ENCODE measurements around the gene BCORL1.

Gene BCORL1, protein sequence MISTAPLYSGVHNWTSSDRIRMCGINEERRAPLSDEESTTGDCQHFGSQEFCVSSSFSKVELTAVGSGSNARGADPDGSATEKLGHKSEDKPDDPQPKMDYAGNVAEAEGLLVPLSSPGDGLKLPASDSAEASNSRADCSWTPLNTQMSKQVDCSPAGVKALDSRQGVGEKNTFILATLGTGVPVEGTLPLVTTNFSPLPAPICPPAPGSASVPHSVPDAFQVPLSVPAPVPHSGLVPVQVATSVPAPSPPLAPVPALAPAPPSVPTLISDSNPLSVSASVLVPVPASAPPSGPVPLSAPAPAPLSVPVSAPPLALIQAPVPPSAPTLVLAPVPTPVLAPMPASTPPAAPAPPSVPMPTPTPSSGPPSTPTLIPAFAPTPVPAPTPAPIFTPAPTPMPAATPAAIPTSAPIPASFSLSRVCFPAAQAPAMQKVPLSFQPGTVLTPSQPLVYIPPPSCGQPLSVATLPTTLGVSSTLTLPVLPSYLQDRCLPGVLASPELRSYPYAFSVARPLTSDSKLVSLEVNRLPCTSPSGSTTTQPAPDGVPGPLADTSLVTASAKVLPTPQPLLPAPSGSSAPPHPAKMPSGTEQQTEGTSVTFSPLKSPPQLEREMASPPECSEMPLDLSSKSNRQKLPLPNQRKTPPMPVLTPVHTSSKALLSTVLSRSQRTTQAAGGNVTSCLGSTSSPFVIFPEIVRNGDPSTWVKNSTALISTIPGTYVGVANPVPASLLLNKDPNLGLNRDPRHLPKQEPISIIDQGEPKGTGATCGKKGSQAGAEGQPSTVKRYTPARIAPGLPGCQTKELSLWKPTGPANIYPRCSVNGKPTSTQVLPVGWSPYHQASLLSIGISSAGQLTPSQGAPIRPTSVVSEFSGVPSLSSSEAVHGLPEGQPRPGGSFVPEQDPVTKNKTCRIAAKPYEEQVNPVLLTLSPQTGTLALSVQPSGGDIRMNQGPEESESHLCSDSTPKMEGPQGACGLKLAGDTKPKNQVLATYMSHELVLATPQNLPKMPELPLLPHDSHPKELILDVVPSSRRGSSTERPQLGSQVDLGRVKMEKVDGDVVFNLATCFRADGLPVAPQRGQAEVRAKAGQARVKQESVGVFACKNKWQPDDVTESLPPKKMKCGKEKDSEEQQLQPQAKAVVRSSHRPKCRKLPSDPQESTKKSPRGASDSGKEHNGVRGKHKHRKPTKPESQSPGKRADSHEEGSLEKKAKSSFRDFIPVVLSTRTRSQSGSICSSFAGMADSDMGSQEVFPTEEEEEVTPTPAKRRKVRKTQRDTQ (N-terminal part only)

DNA sequence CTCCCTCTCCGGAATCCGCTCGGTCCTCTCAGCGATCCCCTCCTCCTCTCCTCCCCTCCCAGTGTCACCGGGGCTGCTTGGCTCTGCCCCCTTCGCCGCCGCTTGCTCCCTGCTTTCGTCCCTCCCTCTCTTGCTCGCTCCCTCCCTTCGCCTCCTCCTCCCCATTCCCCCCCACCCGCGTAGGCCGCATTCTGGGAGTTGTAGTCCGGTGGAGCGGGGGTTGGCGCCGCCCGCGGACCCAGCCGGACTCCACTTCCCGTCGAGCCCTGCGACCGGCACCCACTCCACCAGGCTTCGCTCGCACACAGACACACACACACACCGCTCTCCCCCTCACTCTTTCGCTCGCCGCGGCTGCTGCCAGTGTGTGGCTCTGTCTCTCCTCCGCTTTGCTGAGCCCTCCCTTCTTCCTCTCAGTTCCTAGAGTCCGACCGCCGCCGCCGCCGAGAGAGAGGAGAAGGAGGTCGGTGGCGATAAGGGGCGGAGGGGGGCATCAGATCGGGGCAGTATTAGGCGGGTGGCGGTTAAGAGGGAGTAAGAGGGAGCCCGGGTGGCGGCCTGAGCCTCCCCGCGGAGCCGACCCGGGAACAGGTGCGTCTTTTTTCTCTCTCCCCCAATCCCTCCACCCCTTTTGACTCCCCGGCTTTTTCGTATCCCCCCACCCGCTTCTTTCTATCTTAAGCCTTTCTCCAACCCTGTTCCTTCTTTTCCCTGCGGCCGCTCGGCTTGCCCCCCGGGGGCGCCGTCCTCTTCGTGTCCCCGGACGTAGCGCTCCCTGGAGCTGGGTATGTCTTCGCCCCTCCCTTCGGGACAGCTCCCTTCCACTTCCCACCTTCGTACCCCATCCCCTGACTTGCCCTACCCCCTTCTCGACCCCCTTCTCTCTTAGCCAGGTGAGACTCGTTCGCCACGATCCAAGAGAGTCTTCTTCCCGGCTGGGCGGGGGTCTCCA, at the start of gene BCORL1:
Gene BCORL1, plus strand, starts transcription at position 336 of the 952 bp plus-strand sequence. CDS start 22,597 bp downstream, outside the sequence.
- DNase-seq = peak; percentile 92

DNA sequence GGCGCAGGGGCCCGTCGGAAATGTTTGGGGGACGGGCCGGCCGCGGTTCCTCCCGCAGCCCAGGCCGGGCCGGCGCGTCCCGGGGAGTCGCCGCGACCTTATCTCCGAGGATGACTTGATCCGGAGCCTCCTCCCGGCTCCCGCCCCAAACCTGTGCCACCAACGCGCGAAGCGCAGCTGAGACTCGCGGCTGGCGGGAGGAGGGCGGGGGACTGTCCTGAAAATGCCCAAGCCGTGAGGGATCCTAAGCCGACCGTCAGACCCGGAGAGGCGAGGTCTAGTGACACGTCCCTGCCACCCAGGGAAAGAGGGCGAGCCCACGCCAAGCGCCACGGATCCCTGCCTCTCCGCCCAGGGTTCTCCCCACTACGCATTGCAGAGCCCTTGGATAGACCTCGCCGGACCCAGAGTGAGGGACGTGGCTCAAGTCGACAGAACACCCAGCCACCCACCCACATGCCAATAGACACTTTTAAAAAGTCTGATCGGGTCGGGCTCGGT, 49.6 kb upstream of the BCORL1 start:
- no peak for DNase-seq

DNA sequence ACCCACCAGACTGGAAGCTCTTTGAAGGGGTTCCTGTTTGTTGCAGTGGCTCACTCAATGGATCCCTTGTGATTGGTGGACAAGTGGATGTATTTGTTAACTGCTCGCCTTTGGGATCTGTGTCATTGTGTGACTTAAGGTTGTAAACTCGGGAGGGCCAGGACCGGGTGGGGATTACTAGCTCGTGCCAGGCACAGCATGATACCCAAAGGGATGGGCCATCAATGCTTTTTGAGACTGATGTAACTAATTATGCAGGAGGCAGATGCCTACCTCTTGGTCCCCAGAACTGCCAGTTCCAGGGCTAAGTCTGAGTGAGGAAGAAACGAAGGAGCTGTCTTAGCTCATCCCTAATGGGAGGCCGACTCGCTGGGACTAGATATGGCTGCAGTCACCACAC, 48.7 kb upstream of the BCORL1 start:
- DNase-seq = no peak

DNA sequence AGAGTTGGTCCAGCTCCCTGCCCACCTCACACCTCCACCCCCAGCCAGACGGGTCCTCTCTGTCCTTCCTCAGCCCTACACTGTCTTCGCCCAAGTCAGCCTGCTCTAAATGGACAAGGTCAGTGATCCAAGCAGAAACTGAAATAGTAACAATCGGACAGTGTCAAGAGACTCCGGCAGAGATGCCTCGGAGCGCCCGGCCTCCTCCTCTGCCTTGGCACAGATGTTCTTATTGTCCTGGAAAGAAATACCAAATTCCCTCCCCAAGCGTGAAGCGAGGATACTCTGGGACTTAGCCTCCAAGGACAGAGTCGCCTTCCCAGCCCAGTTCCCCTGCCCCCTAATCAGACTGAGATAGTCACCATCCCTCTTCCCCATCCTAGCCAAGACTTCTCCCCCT, 48.0 kb upstream of the BCORL1 start:
- no peak for DNase-seq

DNA sequence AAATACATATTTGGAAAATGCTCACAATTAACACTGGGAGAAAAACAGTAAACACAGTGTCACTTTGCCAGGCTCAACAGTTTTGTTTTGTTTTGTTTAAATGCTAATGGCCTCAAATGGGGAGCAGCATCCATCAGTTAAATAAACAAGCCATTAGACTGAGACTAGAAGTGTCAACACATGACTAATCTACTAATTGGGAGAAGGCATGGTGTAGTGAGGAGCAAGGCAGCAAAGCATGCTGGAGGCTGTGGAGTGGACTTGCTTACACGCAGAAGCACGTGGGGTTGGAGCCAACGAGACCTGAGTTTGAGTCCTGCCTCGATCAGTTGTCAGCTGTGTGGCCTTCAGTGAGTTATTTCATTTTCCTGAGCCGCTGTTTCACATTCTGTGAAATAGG, 47.5 kb upstream of the BCORL1 start:
- no peak for DNase-seq

DNA sequence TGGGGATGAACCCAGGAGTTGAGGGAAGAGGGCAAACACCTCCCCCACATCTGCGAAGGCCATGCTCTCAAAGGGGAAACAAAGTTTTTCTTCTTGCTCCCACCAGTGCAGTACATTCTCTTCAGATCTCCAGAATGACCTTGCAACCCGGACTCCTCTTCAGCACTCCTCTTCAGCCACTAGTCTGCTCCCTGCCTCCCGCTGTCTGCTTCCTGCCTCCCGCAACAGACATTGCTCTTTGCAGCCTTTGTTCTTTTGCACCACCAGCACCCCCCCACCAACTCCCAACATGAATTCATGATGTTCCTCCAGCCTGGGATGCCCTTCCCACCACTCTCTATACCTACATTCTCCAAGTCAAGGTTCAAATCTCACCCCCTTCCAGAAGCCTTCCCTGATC, 44.4 kb upstream of the BCORL1 start:
- no peak for DNase-seq

DNA sequence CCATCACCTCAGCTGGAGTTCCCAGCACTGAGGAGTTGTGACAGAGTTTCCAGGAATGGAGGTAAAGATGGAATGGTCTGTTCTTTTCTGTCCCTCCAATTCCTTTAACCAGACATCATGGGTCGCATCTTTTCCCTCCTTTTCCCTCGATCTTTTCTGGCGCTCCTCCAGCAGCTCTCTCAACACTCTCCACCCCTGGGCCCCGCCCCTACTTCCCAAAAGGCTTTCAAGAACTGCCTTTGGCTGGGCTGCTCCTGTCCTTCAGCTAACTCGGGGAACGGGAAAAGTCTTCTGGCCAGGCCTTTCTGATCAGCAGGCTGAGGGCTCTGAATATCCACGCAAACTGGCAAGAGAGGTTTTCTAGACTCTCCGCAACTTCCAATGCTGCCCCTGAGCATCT, 42.4 kb upstream of the BCORL1 start:
- DNase-seq = no peak

DNA sequence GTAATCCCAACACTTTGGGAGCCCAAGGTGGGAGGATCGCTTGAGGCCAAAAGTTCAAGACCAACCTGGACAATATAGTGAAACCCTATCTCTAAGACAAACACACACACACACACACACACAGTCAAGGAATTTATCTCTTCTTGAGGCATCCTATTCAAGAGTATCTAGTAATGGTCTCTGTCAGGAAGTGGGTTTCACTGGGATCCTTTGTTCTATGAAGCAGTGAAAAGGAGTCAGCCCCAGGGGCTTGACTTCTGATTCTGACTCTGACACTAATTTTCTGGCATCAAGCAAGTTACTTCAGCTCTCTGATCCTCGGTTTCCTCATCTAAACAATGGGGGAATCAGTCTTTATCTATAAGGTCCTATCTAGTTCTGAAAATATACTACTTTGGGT, 41.7 kb upstream of the BCORL1 start:
- no peak for DNase-seq

DNA sequence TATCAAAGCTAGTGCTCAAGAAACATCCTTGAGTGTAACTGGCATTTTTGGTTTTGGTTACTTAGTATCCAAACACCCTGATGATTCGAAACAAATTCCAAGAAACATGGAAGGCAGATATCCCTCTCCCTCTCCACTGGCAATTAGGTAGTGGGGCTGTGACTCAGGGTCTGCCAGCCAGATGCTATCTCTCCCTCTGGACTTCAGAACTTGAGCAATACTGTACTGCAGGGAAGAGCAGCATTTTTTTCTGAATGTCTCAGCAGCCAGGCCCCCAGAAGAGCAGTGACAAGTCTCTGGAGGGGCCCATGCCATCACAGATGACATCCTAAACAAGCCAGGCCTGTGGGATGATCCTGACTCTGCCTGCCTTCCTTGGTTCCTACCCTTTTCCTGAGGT, 37.3 kb upstream of the BCORL1 start:
- no peak for DNase-seq

DNA sequence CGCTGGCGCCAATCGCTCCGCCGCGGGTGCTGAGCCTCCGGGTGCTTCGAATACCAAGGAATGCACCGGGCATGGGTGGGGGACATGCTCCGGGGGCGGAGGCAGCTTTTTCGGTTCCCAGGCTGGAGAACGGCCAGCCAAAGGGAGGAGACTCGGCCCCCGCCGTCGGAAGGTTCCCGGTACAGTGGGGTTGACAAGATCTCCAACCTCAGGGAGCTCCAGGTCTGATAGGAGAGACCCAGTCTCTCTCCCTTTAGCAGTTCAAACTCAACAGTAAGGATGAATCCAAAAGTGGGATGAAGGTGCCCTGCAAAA, 29.1 kb upstream of the BCORL1 start:
- no peak for DNase-seq

DNA sequence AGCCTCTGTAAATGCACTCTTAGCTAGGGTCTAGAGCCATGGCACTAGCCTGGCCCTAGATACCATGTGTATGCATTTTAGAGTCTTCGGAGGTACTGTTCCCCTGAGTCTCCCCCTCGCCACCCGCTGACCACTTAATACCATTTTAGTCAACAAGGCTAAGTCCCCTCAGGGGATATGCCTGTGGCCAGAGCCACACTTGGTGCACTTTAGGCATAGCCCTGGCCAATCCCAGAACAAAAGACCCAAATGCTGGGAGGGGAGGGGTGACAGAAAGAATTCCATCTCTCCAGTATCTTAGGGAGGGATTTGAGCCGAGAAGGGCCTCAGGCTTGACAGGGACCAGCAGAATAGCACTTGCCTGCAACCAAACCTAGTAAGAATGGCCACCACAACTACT, 28.6 kb upstream of the BCORL1 start:
- DNase-seq = no peak

DNA sequence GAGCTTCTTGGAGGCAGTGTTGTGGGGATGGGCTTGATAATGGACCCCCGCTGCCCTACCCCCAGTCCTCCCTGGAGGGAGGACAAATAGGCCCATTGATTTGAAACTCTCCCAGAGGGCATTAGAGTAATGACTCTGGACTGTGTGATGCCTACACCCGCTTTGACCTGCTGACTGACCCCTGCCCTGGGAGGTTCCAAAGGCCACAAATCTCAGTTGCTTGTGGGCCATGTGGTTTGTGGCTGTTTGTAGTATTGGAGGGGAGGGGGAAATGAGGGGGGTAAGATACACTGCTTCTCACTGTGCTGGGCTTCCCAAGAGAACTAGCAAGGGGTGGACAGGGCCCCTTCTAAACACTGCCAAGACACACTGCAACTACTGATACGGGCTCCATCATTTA, 27.6 kb upstream of the BCORL1 start:
- DNase-seq = no peak

DNA sequence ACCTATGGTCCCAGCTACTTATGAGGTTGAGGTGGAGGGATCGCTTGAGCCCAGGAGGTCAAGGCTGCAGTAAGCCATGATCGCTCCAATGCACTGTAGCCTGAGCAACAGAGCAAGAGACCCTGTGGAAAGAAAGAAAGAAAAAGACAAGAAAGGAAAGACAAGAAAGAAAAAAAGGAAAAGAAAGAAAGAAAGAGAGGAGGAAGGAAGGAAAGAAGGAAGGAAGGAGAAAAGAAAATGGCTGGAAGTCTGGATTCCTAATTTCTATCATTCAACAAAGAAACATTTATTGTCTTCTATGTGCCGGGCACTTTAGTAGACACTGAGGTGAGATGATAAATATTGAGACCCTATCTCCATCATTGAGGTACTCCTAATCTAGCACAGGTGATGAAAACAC, 26.8 kb upstream of the BCORL1 start:
- no peak for DNase-seq

DNA sequence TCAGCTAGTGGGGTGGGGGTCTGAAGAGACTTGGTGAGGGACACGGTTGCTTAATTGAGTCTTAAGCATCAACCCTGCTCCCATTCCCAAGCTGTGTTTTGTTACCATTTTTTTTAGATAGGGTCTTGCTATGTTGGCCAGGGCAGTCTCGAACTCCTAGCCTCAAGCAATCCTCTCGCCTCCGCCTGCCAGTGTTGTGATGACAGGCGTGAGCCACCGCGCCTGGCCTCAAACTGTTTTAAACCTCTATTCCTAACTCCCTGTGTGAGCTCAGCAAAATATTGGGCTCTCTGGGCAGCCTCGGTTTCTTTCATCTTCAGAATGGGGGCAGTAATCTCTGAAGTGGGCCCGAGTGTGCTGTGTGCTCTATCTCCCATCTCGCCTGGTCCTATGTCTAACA, 26.3 kb upstream of the BCORL1 start:
- no peak for DNase-seq

DNA sequence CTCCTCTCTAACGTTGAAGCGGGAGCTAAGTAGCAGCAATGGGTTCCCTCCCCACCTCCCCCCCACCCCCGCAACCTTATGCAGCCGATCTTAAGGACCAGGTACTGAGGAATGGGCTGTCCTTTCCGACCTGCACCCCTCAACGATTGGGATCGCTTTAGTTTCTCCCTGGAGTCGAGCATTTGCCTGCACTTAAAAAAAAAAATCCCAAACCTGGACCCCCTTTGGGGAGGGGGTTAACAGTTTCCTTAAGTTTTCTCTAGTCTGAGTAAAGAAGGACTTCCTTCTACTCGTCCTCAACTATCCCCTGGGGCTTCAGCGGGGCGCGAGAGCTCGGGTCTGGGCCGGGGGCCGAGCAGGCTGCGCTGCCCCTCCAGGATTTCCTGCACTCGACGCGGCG, 25.7 kb upstream of the BCORL1 start:
- no peak for DNase-seq

DNA sequence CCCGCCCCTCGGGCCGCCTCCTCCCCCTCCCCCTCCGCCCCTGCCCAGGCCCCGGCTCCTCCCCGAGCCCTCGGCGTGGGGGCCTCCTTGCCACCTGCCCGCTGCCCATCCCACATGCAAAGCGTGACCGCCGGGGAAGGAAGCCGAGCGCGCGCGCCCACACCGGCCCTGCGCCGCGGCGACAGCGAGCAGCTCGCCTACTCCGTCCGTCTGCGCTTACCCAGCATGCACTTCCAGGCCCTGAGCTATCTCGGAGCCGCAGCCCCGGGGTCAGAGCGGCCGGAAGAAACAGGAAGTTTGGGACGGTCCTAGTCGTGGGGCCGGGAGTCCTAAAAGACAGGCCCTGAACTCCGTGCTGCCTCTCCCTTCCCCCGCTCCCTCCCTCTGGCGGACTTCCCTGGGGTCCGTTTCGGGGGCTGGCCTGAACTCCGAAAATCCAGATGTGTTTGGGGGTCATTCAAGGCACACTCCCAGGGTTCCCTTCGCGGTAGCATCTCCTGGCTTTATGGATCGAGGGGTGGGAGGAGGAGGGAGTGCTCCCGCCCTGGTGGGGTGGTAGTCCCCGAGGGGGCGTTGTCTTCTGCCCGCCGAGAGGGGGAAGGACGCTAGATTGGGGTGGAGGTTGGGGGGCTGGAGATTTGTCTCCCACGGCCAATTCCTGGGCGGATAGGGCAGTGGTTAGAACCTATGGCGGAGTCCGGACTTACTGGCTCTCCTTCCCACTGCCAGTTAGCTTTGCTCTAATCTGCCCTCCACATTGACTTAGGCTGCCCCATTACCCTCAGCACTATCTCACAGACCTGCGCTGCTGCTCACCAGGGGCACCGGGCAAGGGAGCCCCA, 25.0 kb upstream of the BCORL1 start:
- DNase-seq = peak; percentile 76

DNA sequence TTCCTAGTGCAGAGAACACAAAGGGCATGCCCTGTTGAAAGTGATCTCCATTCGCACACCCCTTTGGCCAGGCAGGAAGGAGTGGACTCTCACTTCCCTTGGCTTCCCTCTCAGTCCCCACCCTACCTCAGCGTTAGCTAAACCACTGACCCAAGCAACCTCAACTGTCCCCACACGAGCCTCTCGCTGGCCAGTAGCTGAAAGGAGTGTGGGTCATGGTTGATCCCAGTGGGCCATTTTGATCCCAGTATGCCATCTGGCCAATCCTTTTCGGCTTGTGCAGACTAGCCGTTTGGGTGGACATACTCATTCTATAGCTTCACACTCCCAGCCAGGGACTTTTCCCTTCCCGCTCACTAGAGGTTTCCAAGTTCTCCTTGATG, 24.4 kb upstream of the BCORL1 start:
- DNase-seq = no peak

DNA sequence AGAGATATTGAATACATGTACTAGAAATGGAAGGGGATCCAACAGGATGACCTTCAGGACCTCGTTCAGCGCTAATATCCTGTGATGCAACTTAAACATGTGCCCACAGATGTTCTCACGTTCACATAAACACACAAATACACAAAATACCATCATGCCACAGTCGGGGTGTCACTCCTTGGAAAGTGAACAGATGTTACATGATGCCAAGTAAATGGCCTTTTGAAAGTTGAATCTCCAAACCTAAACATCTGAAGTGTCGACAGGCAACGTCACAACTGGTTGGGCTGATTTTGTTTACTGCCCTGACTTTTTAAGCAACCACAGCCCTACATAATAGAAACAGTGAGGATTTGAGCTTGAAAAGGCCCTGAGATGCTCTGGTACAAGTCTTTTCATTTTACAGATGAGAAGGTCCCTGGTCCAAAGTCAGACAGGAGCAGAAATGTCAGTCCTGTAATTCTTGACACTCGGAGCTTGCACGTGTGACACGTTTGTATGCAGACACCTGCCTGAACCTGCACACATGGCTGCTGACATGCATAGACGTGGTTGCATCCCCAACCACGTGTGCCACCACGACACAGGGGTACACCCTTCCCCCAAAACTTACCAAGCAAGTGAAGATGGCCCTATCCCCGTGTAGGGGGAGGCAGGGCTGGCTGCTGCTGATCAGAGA, 23.5 kb upstream of the BCORL1 start:
- no peak for DNase-seq

DNA sequence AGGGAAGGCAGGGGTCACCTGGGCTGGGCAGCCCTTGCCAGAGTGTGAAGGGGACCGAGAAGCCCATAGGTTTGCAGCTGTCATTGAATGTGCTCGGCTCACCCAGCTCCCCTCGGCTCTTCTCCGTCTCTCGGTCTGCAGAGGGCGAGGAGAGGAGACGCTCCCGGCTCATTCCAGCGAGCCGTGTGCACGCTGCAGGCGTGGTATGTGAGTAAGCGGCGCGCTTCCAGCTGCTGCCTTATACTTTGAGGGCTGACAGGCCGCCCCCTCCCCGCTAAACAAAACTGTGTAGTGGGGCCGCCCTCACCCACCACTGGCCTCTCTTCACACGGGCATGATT, 23.0 kb upstream of the BCORL1 start:
- DNase-seq = no peak

DNA sequence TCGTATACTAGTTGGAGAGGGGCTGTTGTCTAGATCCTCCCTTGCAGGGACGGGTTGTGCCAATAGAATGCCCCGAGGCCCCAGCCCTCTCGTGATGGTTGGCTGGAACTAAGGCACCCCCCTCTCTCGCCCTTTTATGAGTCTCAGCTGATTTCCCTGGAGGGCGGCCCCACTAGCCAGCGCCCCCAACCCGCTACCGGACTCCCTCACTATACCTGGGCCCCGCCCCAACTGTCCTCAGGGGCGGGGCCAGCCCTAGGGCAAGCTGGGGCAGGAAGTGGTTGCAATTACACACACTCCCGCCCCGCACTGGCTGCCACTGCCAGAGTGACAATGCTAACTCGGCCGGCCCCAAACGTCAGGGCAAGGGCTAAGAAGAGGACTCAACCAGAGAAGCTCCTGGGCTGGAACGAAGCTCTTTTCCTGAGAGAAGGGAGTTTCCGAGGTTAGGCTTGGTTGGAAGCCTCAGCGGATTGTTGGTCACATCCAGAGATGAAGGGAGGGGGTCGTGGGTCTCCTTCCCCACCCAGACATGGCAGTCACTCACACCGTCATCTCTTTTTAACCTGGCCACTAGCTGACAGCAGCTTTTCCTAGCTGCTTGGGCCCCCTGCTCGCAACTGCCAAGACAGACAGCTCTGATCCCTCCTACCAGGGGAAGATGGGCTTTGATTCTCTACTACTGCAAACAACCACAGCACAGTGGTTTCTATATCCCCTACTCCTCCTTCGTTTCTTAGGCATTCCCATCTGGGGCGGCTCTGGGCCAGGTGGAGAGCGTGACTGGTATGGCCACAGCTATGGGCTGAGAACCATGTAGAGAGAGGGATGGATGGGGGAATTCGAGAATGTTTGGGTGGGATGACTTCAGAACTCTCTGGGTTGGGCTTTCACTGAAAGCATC, 21.0 kb upstream of the BCORL1 start:
- DNase-seq = peak; percentile 75

Data from CD4-positive, alpha-beta T cell treated with Interferon gamma for 1 hour (primary cell).